Measurements from ENCODE around the gene ETV3L. TPM values are rescaled to one million over a fixed set of nuclear protein-coding genes. Genes with fewer than 3 reads are reported as not detected.

ETV3L gene
- total RNA-seq, 1 experiment from 2014 or later: not detected

DNA sequence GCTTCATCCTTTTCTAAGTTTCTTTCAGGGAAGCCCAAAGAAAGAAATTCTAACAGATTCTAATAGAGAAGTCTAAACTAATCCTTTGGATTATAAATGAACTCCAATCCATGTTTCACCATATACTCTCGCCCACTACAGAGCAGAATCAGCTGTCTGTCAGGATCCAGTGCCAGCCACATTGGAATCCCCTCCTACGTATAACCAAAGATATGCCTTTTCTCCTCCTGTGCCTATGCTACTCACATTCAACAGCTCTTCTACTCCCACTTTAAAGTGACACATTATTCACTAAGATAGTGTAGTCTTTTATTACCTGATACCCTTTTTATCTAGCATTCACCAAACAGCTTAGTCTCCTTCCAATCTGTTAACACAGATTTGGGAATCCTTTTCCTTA, 35.5 kb upstream of the ETV3L start:
- in situ Hi-C loops (cut with HindIII; ENCODE audit: low pct_unique_long_range_greater_than_20kb, low sequenced_read_pairs): no loop called here
- no peak for DNase-seq (ENCODE audit: low read depth, low spot score)

DNA sequence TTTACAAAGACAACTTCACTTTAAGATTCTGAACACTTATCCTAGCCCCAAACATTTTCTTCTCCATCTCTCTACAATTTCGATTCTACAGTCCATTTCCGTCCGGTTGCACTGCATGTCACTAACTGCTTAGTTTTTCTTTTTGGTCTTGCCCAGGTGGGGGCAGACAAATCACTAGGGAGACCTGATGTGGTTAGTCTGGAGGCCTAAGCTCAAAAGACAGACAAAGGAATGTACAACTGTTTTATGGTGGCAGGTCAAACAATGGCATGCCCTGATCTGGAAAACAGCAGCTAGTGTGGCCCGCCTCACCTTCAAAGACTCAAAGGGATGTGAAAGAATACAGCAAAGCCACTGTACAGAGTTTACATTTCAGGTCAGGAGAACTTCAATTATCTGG, 34.8 kb upstream of the ETV3L start:
- in situ Hi-C loops (cut with HindIII; ENCODE audit: low pct_unique_long_range_greater_than_20kb, low sequenced_read_pairs): no loop called here
- no peak for DNase-seq (ENCODE audit: low read depth, low spot score)

DNA sequence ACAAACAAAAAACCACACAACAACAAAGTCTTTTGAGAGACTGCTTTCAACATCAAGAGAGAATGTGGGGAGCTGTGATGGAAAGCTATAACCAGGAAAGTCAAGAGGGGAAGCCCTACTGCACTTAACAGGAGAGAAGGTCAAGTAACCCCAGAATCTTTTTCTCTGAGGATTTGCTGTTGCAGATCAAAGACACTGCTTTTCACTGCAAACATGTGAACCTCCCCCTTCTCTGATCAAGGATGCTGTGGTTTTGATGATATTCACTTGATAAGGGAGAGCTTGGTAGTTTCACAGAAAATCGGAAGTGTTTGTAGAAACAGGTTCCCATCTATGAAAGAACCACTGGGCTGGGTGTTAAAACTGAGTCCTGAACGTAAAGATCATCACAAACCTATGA, 33.8 kb upstream of the ETV3L start:
- in situ Hi-C loops (cut with HindIII; ENCODE audit: low pct_unique_long_range_greater_than_20kb, low sequenced_read_pairs): no loop called here
- no peak for DNase-seq (ENCODE audit: low read depth, low spot score)

DNA sequence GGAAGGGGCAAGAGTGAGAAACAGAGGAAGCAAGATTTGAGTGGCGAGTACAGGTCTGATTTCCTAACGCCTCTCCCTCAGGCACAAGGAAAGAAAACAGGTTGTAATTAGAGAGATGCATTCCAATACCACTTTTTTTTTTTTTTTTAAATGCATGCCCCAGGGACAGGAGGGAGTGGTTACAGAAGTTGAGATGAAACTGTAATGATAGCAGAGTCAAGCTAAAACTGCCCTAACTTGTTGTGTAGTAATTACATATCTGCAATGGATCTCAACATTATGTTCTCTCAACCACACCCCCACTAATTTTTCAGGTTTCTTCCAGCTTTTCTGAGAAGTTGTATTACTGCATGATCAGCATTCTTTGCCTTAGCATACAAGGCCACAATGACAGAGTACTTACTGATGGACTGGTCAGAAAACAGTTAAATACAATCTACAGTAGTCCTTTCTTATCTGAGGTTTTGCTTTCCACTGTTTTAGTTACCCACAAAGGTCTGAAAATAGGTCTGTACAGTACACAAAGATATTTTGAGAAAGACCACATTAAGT, 33.1 kb upstream of the ETV3L start:
- DNase-seq (ENCODE audit: low read depth, low spot score): no peak
- in situ Hi-C loops (cut with HindIII; ENCODE audit: low pct_unique_long_range_greater_than_20kb, low sequenced_read_pairs): no loop called here

DNA sequence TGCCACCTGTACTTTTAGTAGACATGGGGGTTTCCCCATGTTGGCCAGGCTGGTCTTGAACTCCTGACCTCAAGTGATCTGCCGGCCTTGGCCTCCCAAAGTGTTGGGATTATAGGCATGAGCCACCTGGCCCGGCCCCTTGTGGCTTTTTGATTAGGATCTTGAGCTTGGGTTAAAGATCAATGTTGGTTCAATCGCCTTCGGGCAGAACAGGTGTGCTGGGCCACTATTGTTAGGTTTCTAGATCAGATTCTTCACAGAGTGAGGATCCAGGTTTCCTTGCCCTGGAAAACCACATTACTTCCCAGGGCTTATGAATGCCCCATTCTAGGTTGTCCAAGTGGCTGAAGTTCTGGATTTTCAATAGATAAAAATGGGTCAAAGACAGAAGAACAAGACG, 32.5 kb upstream of the ETV3L start:
- no peak for DNase-seq (ENCODE audit: low read depth, low spot score)
- in situ Hi-C loops (cut with HindIII; ENCODE audit: low pct_unique_long_range_greater_than_20kb, low sequenced_read_pairs): no loop called here

DNA sequence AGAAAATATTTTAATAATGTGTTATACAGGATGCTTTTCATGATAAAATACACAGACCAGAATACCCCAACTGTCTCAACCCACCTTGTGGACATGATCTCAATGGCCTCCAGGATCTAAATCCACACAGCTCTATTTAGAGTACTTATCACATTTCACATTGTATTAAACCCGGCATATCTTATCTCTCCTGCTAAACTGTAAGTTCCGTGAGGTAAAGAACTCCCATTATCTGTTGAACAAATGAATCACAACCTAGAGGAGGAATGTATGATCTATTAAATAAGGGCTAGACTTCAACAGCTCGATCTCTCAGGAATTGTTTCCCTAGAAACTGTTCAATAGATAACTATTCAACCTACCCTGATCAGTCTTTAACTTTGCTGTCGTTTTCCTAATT, 31.7 kb upstream of the ETV3L start:
- DNase-seq (ENCODE audit: low read depth, low spot score): no peak
- in situ Hi-C loops (cut with HindIII; ENCODE audit: low pct_unique_long_range_greater_than_20kb, low sequenced_read_pairs): no loop called here

DNA sequence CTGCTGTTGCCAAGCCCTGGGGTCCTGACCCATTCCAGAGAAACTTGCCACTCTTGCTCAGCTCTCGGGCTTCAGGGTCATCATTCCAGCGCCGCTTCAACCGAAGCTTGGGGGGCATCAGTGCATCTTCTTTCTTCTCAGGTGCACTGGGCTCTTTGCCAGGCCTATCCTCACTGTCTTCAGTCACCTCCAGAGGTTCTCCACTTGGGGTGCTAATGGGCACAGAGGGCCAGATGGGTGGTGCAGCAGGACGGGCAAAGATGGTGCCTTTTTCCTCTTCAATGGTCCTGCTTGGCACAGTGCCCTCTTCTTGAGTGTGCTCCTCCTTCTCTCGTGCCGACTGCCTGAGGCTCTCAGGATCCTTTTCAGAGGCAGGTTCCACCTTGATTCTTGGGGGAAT, 25.2 kb upstream of the ETV3L start:
- DNase-seq (ENCODE audit: low read depth, low spot score): peak; percentile 39
- in situ Hi-C loops (cut with HindIII; ENCODE audit: low pct_unique_long_range_greater_than_20kb, low sequenced_read_pairs): no loop called here

DNA sequence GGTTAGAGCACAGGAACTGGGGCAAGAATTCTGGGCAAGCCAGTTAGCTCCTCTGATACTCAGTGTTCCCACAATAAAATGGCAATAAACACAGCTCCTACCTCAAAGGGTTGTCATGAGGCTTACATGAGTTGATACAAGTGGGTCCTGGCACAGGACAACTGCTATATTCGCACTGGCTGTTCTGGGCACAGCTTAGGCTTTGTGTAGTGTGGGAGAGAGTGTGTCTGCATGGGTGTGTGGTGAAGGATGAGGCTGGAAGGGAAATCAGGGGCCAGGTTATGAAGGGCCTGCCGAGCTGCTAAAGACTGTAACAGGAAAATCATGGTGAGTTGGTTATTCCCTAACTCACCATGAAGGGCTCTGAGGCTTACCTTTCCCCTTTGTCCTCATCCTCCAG, 19.8 kb upstream of the ETV3L start:
- in situ Hi-C loops (cut with HindIII; ENCODE audit: low pct_unique_long_range_greater_than_20kb, low sequenced_read_pairs): no loop called here
- DNase-seq (ENCODE audit: low read depth, low spot score): no peak

DNA sequence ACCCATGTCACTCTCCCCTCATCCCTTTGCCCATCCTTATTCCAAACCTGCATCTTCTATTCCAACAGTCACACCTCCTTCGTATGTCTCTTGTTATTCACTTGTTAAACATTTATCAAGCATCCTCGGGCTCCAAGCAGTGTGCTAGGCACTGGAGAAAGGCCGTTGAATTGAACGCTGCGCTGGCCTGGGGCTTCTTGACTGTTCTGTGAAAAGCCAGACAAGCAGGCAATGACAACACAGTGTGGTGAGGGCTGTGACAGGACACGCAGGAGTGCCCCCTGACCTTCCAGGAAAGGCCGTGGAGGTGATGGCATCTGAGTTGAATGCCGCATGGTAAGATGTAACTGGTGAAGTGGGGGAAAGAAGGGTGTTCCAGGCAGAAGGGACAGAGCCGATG, 19.4 kb upstream of the ETV3L start:
- in situ Hi-C loops (cut with HindIII; ENCODE audit: low pct_unique_long_range_greater_than_20kb, low sequenced_read_pairs): no loop called here
- DNase-seq (ENCODE audit: low read depth, low spot score): no peak

DNA sequence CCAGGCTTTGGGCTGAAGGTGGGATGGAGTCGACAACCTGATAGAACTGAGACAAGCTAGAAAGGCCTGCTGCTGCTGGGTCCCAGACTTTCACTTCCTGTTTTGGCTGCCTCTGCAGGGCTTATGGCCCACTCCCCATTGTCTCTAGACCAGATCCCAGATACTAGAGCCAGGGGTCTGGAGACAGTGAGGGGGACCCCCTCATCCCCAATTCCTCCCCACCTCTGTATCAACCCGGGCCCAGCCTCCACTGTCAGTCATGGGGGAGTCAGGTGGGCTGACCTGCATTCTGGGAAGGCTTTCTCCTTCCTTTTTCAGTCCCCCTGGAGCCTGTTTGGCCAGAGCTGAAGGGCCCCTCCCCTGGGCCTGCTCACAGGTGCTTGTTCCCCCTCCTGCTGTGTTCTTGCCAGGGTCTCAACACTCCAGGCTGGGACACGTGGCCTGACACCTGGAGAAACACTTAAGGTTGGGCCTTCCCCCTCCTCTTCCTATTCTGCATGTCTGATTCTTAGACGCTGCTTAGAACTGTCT, 18.0 kb upstream of the ETV3L start:
- in situ Hi-C loops (cut with HindIII; ENCODE audit: low pct_unique_long_range_greater_than_20kb, low sequenced_read_pairs): no loop called here
- no peak for DNase-seq (ENCODE audit: low read depth, low spot score)

DNA sequence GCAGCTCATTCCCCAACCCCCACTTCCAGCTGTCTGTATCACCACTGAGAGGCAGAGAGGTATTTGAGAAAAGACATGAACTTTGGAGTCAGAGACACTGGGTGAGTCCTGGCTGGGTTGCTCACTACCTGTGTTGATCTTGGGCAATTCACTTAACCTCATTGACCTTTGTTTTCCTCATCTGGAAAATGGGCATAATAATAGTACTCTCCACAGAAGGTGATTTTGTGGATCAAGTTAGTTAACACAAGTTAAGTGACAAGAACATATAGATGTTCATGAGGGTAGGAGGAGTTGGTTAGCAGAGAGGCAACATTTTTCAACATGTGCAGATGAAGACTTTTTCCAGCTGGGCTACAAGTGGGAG, 17.1 kb upstream of the ETV3L start:
- in situ Hi-C loops (cut with HindIII; ENCODE audit: low pct_unique_long_range_greater_than_20kb, low sequenced_read_pairs): no loop called here
- no peak for DNase-seq (ENCODE audit: low read depth, low spot score)

DNA sequence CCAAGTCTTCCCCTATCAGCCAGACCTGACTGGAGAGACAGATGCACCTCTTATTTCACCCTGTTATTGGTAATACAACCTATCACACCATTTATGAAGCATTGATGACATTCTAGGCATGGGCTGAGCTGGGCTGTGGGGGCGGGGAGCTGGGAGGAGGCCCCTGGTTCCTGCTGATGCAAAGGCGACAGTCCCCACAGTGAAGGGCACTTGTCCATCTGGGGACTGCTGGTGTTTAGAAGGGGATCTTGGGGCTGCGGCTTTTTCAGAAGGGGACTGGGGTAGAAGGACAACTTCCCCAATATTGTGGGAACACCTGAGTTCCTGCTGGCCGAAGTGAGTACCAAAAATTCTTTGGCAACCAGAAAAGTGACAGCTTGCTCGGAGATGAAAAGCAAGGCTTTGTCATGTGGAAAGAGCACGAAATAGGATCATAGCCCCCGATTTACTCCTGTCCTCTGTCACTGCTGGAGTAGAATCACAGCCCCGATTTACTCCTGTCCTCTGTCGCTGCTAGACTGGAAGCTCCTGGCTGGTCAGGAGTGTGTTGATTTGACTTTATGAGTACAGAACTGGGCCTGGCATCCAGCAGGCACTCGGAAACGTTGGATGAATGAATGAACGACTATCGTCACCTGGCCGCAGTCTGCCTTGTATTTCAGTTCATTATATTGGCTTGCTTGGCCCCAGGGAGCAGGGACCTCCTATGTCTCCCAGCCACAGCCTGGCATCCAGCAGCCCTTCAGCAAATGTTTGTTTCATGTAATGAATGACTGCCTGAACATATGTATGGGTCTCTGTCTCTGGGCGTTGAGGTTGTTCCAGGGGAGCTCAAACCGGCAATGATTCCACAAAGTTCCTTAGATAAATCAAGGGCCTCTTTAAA, 16.5 kb upstream of the ETV3L start:
- DNase-seq (ENCODE audit: low read depth, low spot score): no peak
- in situ Hi-C loops (cut with HindIII; ENCODE audit: low pct_unique_long_range_greater_than_20kb, low sequenced_read_pairs): no loop called here

DNA sequence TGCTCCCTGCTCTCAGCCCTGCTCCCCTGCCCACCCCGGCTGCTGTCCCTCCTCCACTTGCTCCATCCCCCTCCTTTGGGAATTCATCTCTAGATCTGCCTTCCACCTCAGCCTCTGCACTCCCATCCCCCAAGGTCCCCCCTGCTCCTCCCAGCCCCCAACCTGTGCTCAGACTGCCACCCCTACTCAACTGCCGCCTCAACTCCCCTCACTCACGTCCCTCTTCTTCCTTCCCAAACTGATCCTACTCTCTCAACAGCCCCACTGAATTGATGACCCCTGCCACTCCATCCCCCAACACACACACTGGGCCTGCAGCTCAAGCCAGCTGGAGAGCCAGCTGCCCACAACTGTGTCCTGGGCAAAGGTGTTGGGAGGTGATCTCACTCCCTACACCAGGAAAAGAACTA, 15.8 kb upstream of the ETV3L start:
- no peak for DNase-seq (ENCODE audit: low read depth, low spot score)
- in situ Hi-C loops (cut with HindIII; ENCODE audit: low pct_unique_long_range_greater_than_20kb, low sequenced_read_pairs): no loop called here

DNA sequence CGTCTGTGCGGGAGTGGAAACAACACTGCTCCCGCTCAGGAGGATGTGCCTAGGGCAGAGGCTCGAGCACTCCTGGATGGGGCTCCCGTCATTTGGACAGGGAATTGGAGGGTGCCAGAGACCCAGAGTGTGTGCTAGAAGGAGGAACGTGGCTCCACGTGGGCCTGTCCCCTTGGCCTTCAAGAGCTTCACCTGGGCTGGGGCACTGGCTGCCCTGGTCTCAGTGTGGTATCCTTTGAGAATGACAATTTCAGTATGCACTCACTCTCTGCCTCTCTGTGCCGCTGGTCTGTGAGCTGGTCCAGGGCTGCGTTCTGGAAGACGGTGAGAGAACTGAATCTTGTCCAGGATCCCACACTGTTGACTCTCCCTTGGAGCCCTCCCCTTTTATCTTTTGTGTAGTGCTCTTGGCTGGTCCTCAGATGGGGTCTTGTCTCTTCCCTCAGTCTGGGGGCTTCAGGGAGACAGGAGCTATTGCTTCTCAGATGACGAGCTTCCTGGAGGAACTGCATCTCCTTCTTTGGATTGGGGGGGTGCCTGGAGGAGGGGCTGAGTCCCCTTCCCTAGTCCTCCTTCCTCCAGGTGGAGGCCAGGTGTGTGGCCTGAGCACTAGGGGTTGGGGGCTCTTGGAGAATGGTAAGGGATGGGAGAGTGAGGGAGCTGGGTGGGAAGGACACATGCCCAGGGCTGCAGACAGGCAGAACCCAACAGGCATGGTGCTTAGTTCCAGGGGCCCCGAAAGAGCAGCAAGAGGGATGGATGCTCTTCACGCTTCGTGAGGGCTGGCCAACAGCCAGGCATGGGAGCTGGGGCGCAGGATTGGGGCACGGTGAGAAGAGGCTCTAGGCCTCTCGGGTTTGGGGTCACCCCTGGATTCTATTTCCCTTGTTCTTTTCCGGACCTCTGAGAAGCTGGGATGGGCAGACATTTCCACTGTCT, 14.8 kb upstream of the ETV3L start:
- no peak for DNase-seq (ENCODE audit: low read depth, low spot score)
- in situ Hi-C loops (cut with HindIII; ENCODE audit: low pct_unique_long_range_greater_than_20kb, low sequenced_read_pairs): no loop called here

DNA sequence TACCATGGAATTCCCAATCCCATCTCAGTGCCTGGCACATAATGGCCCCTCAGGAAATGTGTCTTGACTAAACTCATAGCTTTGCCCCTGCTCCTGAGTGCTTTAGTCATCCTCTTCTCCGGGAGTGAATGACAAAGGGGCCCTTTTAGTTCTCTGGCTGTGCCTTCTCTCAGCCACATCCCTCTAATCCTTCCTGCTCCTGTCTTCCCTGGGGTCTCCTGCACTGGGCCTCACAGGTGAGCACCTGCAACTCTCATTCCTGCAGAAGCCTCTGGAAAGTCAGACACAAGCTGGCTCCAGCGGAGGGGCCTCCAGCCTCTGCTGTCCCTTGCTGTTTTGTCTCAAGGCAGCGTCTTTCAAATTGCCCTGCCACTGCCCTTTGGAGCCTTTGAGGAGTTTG, 14.0 kb upstream of the ETV3L start:
- in situ Hi-C loops (cut with HindIII; ENCODE audit: low pct_unique_long_range_greater_than_20kb, low sequenced_read_pairs): no loop called here

DNA sequence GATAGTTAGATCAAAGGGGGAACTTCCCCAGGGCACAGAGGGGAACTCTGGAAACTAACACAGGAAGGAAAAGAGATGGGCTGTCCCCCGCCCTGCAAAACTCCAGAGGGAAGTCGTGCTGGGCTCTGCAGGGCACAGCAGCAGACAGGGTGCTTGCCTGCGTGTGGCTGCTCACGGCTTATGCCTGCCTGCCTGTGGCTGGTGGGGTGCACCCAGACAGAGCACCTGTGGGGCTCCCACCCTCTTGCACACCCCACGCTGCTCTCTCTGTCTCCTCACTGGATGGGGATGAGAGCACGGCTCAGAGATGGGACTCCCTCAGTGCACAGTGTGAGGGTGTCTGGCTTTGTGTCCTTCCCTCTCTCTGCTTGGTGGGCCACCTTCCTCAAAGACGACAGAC, 13.5 kb upstream of the ETV3L start:
- in situ Hi-C loops (cut with HindIII; ENCODE audit: low pct_unique_long_range_greater_than_20kb, low sequenced_read_pairs): no loop called here

More for the DNA sequence above, 14.0 kb upstream of the ETV3L start:
- peak; percentile 44 for DNase-seq (ENCODE audit: low read depth, low spot score)

DNA sequence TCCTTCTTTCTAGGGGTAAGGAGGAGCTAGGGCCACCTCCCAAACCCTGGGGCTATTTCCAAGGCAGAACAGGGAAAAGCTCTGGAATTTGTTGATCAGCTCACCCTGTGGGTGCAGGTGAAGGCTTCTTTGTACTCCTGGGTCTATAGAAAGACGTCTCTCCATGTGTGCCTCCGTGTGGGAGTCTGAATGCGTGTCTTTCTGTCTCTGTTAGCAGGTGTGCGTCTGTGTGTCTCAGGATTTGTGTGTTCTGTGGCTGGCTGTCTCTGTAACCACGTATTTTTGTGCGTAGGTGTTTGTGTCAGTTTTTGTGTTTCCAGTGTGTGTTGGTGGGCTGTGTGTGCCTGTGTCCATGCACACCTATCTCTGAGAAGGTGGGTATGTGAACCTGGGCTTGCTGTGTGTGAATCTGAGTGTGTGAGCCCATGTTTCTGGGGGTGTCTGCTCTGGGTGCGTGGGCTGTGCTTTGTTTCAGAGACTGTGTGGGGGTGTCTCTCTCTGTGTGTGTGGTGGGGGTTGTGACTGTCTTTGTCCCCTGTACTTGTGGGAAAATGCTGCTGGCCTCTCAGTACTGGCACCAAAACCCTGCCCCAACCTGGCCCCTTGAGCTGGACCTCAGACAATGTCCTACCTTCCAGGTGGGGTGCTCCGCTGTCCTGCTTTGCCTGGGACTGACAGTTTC, 12.7 kb upstream of the ETV3L start:
- in situ Hi-C loops (cut with HindIII; ENCODE audit: low pct_unique_long_range_greater_than_20kb, low sequenced_read_pairs): no loop called here
- no peak for DNase-seq (ENCODE audit: low read depth, low spot score)

More for the DNA sequence above, 13.5 kb upstream of the ETV3L start:
- DNase-seq (ENCODE audit: low read depth, low spot score): no peak
